Muscle of leg (tissue), 11 donors: ENCODE results near the gene SUCLG2. TPM values are rescaled to one million over a fixed set of nuclear protein-coding genes. Genes with fewer than 3 reads are reported as not detected.

Experiments
- DNase-seq: peaks from one replicate; pipeline ENCODE4 v3.0.0; 2013
- H3K27ac ChIP-seq: one replicate; pipeline ENCODE4 v1.5.1; 2013; ENCODE audit warnings: mild to moderate bottlenecking, low read length, control low read depth
- H3K27me3 ChIP-seq: one replicate; pipeline ENCODE4 v1.6.1; 2013; ENCODE audit warnings: low read length; ENCODE audit not compliant: control insufficient read depth, insufficient read depth
- H3K36me3 ChIP-seq: one replicate; pipeline ENCODE4 v1.6.1; 2013; ENCODE audit warnings: low read length; ENCODE audit not compliant: control insufficient read depth, insufficient read depth
- H3K4me1 ChIP-seq: one replicate; pipeline ENCODE4 v1.6.1; 2013; ENCODE audit warnings: low read length; ENCODE audit not compliant: control insufficient read depth, insufficient read depth
- H3K4me3 ChIP-seq: one replicate; pipeline ENCODE4 v1.5.1; 2013; ENCODE audit warnings: low read length, control low read depth
- H3K9me3 ChIP-seq: replicated peaks from 2 replicates; pipeline ENCODE4 v1.6.1; 2013; ENCODE audit warnings: low read depth, low read length; ENCODE audit not compliant: control insufficient read depth
- WGBS: methylation state at CpG from one replicate; pipeline ENCODE4 v1.1.5; 2013; ENCODE audit warnings: missing lambda C conversion rate; ENCODE audit not compliant: insufficient coverage; 5-methylcytosine and 5-hydroxymethylcytosine counted together
- polyA plus RNA-seq, 8 donors: library from polyadenylated mRNA; unstranded; fragments of 120-200 nt; gene quantifications; one replicate each; pipeline versions ENCODE4 v1.2.1 to v1.2.3, GENCODE V29; 2013; ENCODE audit warnings: inconsistent platforms in 1 of 8, low replicate concordance in 1 of 8; ENCODE audit not compliant: insufficient read length in 8 of 8, insufficient read depth in 1 of 8
- total RNA-seq: library from RNA; stranded (reverse); fragments of 120-200 nt; gene quantifications from one replicate; pipeline ENCODE4 v1.2.4, GENCODE V29; 2013

SUCLG2 gene
- total and polyA plus RNA-seq, 9 donors, result 23.1 to 38.9 (median 32.3) TPM

GRCh38 chr3:67327582-67327981, 326.8 kb downstream of the SUCLG2 start:
- DNase-seq, result no peak
- no peaks in the 10 kb centered on the region for H3K4me1 ChIP-seq
- WGBS, result no CpG with 5 or more reads among the region's 2 CpGs
- no peaks in the 10 kb centered on the region for H3K27me3 ChIP-seq
- no peaks in the 10 kb centered on the region for H3K9me3 ChIP-seq
- H3K27ac ChIP-seq, result no peak overlapping the region
- no peak overlapping the region for H3K4me3 ChIP-seq
- no peaks in the 10 kb centered on the region for H3K36me3 ChIP-seq

- H3K9me3 ChIP-seq, result no peaks in the 10 kb centered on the region
- H3K27me3 ChIP-seq, result no peaks in the 10 kb centered on the region
- no peak overlapping the region for H3K27ac ChIP-seq
- WGBS, result no CpG with 5 or more reads among the region's 6 CpGs
- no peaks in the 10 kb centered on the region for H3K4me1 ChIP-seq
- no peak for DNase-seq
- no peaks in the 10 kb centered on the region for H3K36me3 ChIP-seq
- H3K4me3 ChIP-seq, result no peak overlapping the region
Observed at GRCh38 chr3:67325231-67325630, 329.2 kb downstream of the SUCLG2 start.
